B cell (primary cell): Measurements from ENCODE around the gene DPAGT1. TPM values are rescaled to one million over a fixed set of nuclear protein-coding genes. Genes with fewer than 3 reads are reported as not detected.

Experiments used
- ATAC-seq: fragments of 200-7000 bp; cut with Tn5 transposase; one replicate; pipeline ENCODE4 v1.10.0; 2021; ENCODE audit warnings: low read depth, mild to moderate bottlenecking, moderate number of reproducible peaks, moderate library complexity
- CTCF ChIA-PET: fragments of 350-600 bp; sonication (Branson Sonifier 250); formaldehyde crosslinking; loops from one replicate; lab custom pipeline; 2021; ENCODE audit warnings: antibody characterized with exemption, inconsistent platforms; lab: Charles Lee
- POLR2A ChIA-PET: fragments of 350-600 bp; sonication (Branson Sonifier 250); formaldehyde crosslinking; loops from one replicate; lab custom pipeline; 2021; ENCODE audit warnings: antibody characterized with exemption; lab: Charles Lee
- DNase-seq: peaks from one replicate; pipeline ENCODE4 v3.0.0; 2013
- H2AFZ ChIP-seq: 2 replicates; pipeline ENCODE4 v1.6.1; 2012; ENCODE audit warnings: mild to moderate bottlenecking, low read depth, low read length; ENCODE audit not compliant: insufficient read depth, poor library complexity, severe bottlenecking
- H3K27ac ChIP-seq, 2 donors: 1 replicate in 1 of 2; 2 replicates in 1 of 2; pipeline ENCODE4 v1.5.1; 2012 to 2013; ENCODE audit warnings: low read length in 2 of 2, mild to moderate bottlenecking in 2 of 2, moderate library complexity in 1 of 2
- H3K27me3 ChIP-seq, 4 experiments: fragments of 200-600 bp in 1 of 4; sonication (generic) in 1 of 4; replicated peaks in 1 of 4; 1 replicate in 2 of 4; 2 replicates in 2 of 4; pipeline versions ENCODE4 v1.6.1 to v1.7.0; 2013 to 2016; ENCODE audit warnings: low read length in 3 of 4, mild to moderate bottlenecking in 2 of 4, mixed read lengths in 1 of 4, moderate library complexity in 1 of 4; ENCODE audit not compliant: insufficient read depth in 4 of 4, control insufficient read depth in 3 of 4; ENCODE audit errors: control extremely low read depth in 1 of 4
- H3K36me3 ChIP-seq, 2 experiments: replicated peaks in 1 of 2; 1 replicate in 1 of 2; 2 replicates in 1 of 2; pipeline versions ENCODE4 v1.6.1 to v1.7.1; 2013; ENCODE audit warnings: low read length in 1 of 2; ENCODE audit not compliant: insufficient read depth in 2 of 2, control insufficient read depth in 1 of 2; ENCODE audit errors: control extremely low read depth in 1 of 2, extremely low read depth in 1 of 2
- H3K4me1 ChIP-seq, 2 donors: fragments of 200-600 bp in 1 of 2; sonication (generic) in 1 of 2; 1 replicate in 1 of 2; 2 replicates in 1 of 2; pipeline versions ENCODE4 v1.5.1 to v1.6.1; 2013 to 2017; ENCODE audit warnings: low read length in 2 of 2; ENCODE audit not compliant: control insufficient read depth in 2 of 2, insufficient read depth in 2 of 2
- H3K4me2 ChIP-seq: replicated peaks from 2 replicates; pipeline ENCODE3; 2012; ENCODE audit warnings: mild to moderate bottlenecking, low read depth, low read length; ENCODE audit not compliant: poor library complexity, severe bottlenecking
- H3K4me3 ChIP-seq, 5 experiments: fragments of 200-600 bp in 1 of 5; sonication (generic) in 1 of 5; 1 replicate in 3 of 5; 2 replicates in 2 of 5; pipeline versions ENCODE4 v1.5.1 to v1.7.0; 2011 to 2016; ENCODE audit warnings: low read length in 4 of 5, mild to moderate bottlenecking in 4 of 5, low read depth in 2 of 5, control low read depth in 1 of 5, moderate library complexity in 1 of 5; ENCODE audit not compliant: insufficient read depth in 1 of 5; ENCODE audit errors: control extremely low read depth in 1 of 5, extremely low read depth in 1 of 5
- H3K79me2 ChIP-seq: fragments of 200-600 bp; sonication (generic); one replicate; pipeline ENCODE4 v1.6.0; 2016; ENCODE audit warnings: low read length; ENCODE audit not compliant: control insufficient read depth, insufficient read depth
- H3K9ac ChIP-seq: fragments of 200-600 bp; sonication (generic); 2 replicates; pipeline ENCODE4 v1.6.1; 2017; ENCODE audit warnings: mild to moderate bottlenecking, low read length, moderate library complexity
- H3K9me3 ChIP-seq, 3 donors: one replicate each; pipeline versions ENCODE4 v1.6.1 to v1.7.1; 2013; ENCODE audit warnings: low read length in 2 of 3; ENCODE audit not compliant: control insufficient read depth in 2 of 3, insufficient read depth in 1 of 3; ENCODE audit errors: control extremely low read depth in 1 of 3
- H4K20me1 ChIP-seq: 2 replicates; pipeline ENCODE4 v1.6.0; 2012; ENCODE audit warnings: mild to moderate bottlenecking, low read length; ENCODE audit not compliant: insufficient read depth, control insufficient read depth, poor library complexity, severe bottlenecking
- H3K27ac Mint-ChIP-seq: one replicate; pipeline ENCODE4 v1.8.0; 2021; ENCODE audit warnings: mixed read lengths
- H3K27me3 Mint-ChIP-seq: one replicate; pipeline ENCODE4 v1.8.0; 2021; ENCODE audit warnings: mixed read lengths
- H3K4me1 Mint-ChIP-seq: one replicate; pipeline ENCODE4 v1.8.0; 2021; ENCODE audit warnings: mixed read lengths
- H3K4me3 Mint-ChIP-seq: one replicate; pipeline ENCODE4 v1.8.0; 2021; ENCODE audit warnings: mixed read lengths
- H3K9me3 Mint-ChIP-seq: one replicate; pipeline ENCODE4 v1.8.0; 2022; ENCODE audit warnings: mixed read lengths; ENCODE audit not compliant: insufficient read depth
- CTCF ChIP-seq: fragments of 200-600 bp; IDR thresholded peaks from one replicate; pipeline ENCODE4 v1.8.0; 2022; ENCODE audit warnings: antibody characterized with exemption, mild to moderate bottlenecking
- EZH2 ChIP-seq: IDR thresholded peaks from 2 replicates; pipeline ENCODE4 v1.6.1; 2012; ENCODE audit warnings: borderline replicate concordance, low read depth, mild to moderate bottlenecking, moderate library complexity, low read length; ENCODE audit not compliant: insufficient read depth, poor library complexity, severe bottlenecking
- WGBS: methylation state at CpG from one replicate; pipeline ENCODE4 v1.1.5; 2013; ENCODE audit warnings: missing lambda C conversion rate; ENCODE audit not compliant: insufficient coverage; 5-methylcytosine and 5-hydroxymethylcytosine counted together
- intact Hi-C: fragments of 100-400 bp; cut with micrococcal nuclease; formaldehyde crosslinking; loops from one replicate; pipeline ENCODE4 v1.10.0; 2022
- polyA plus RNA-seq: library from polyadenylated mRNA; depleted of rRNA; stranded (reverse); fragments of >200 nt; gene quantifications from 2 replicates; pipeline ENCODE4 v1.2.3, GENCODE V29; 2012
- total RNA-seq, 2 donors: library from RNA; stranded (reverse); fragments of 120-200 nt in 1 of 2; gene quantifications; 1 replicate in 1 of 2; 2 replicates in 1 of 2; pipeline versions ENCODE4 v1.2.3 to v1.2.4, GENCODE V29; 2013 to 2022

The DPAGT1 gene
- total and polyA plus RNA-seq, 2 donors (not counting 1 experiment from before 2014, with no cell fraction given) = 38.3 to 64.3 TPM

GRCh38 chr11:119048644-119049043 lies 53.0 kb downstream of the DPAGT1 start:
- Histone ChIP-seq H2AFZ (no peak overlapping the region), H3K27me3 (no peaks in the 10 kb centered on the region), H3K36me3 (peaks cover 0 to 62% of the 10 kb centered on the region in 2 experiments), H3K79me2 (no peaks in the 10 kb centered on the region), H3K9ac (no peak overlapping the region), H3K4me3 (no peak overlapping the region), H3K9me3 (no peaks in the 10 kb centered on the region), H3K4me2 (no peak overlapping the region), H4K20me1 (no peaks in the 10 kb centered on the region), H3K27ac (no peak overlapping the region), H3K4me1 (peaks cover 10 to 13% of the 10 kb centered on the region in 2 donors)
- CTCF ChIA-PET = no interaction called here
- Mint-ChIP-seq H3K27me3 (no peaks in the 10 kb centered on the region), H3K9me3 (no peaks in the 10 kb centered on the region), H3K4me1 (peaks cover 18% of the 10 kb centered on the region), H3K27ac (no peak overlapping the region), H3K4me3 (no peak overlapping the region)
- no peak for ATAC-seq
- WGBS = 67% methylated on average over 2 of the region's 9 CpGs
- POLR2A ChIA-PET = interaction anchor here (0.6 kb wide), 1 partner anchor 8 kb away, joined by 5 read pairs; no protein-coding TSS in a partner anchor
- no peak for DNase-seq
- intact Hi-C loops = no loop called here
- TF ChIP-seq EZH2 (no peak), CTCF (no peak)

GRCh38 chr11:119047205-119047604 lies 54.4 kb downstream of the DPAGT1 start:
- H3K27me3 Mint-ChIP-seq = no peaks in the 10 kb centered on the region

More at GRCh38 chr11:119047205-119047604, 54.4 kb downstream of the DPAGT1 start:
- intact Hi-C loops = no loop called here
- no peak overlapping the region for H3K4me3 ChIP-seq
- no peak overlapping the region for H3K27ac Mint-ChIP-seq
- TF ChIP-seq EZH2 (no peak), CTCF (no peak)
- ATAC-seq (no peak), DNase-seq (no peak)
- no peak overlapping the region for H3K9ac ChIP-seq
- no peaks in the 10 kb centered on the region for H3K79me2 ChIP-seq
- H2AFZ ChIP-seq = no peak overlapping the region
- H3K27me3 ChIP-seq = no peaks in the 10 kb centered on the region
- peaks cover 11% of the 10 kb centered on the region for H3K4me1 Mint-ChIP-seq
- peaks cover 0 to 48% of the 10 kb centered on the region in 2 experiments for H3K36me3 ChIP-seq
- WGBS = 83% methylated on average over 6 of the region's 6 CpGs
- ChIA-PET CTCF (interaction anchor here (1.0 kb wide), 1 partner anchor 15 kb away, joined by 3 read pairs; no protein-coding TSS in a partner anchor), POLR2A (interaction anchor here (0.7 kb wide), 1 partner anchor 9 kb away, joined by 3 read pairs; no protein-coding TSS in a partner anchor)
- H3K9me3 Mint-ChIP-seq = no peaks in the 10 kb centered on the region
- H3K4me3 Mint-ChIP-seq = no peak overlapping the region
- no peaks in the 10 kb centered on the region for H4K20me1 ChIP-seq
- no peak overlapping the region for H3K27ac ChIP-seq
- H3K9me3 ChIP-seq = no peaks in the 10 kb centered on the region
- no peak overlapping the region for H3K4me2 ChIP-seq
- H3K4me1 ChIP-seq = peaks cover 9 to 10% of the 10 kb centered on the region in 2 donors

Other genes with a start within 250 kb of the DPAGT1 start
- 108 and 111 TPM in 2 replicates for gene CXCR5, start 218.0 kb downstream of the DPAGT1 start, total RNA-seq
- 125 and 163 TPM in 2 replicates for gene CXCR5, start 218.0 kb downstream of the DPAGT1 start, polyA plus RNA-seq
- gene BCL9L, start 175.9 kb downstream of the DPAGT1 start, total RNA-seq = 40.8 and 44.0 TPM in 2 replicates
- gene BCL9L, start 175.9 kb downstream of the DPAGT1 start, polyA plus RNA-seq = 12.6 and 15.1 TPM in 2 replicates
- gene UPK2, start 145.6 kb downstream of the DPAGT1 start, total RNA-seq = not detected in 2 replicates
- gene UPK2, start 145.6 kb downstream of the DPAGT1 start, polyA plus RNA-seq = 0.40 and 0.43 TPM in 2 replicates
- gene FOXR1, start 130.1 kb downstream of the DPAGT1 start, total RNA-seq = not detected in 2 replicates
- not detected in 2 replicates for gene FOXR1, start 130.1 kb downstream of the DPAGT1 start, polyA plus RNA-seq
- 122 and 138 TPM in 2 replicates for gene CENATAC, start 103.7 kb downstream of the DPAGT1 start, total RNA-seq
- 50.1 and 79.6 TPM in 2 replicates for gene CENATAC, start 103.7 kb downstream of the DPAGT1 start, polyA plus RNA-seq
- 1,713 and 1,823 TPM in 2 replicates for gene RPS25, start 83.5 kb downstream of the DPAGT1 start, total RNA-seq
- 1,827 and 2,003 TPM in 2 replicates for gene RPS25, start 83.5 kb downstream of the DPAGT1 start, polyA plus RNA-seq
- 61.5 and 64.5 TPM in 2 replicates for gene TRAPPC4, start 83.1 kb downstream of the DPAGT1 start, total RNA-seq
- gene TRAPPC4, start 83.1 kb downstream of the DPAGT1 start, polyA plus RNA-seq = 61.4 and 83.5 TPM in 2 replicates
- gene SLC37A4, start 71.0 kb downstream of the DPAGT1 start, total RNA-seq = 13.2 and 14.3 TPM in 2 replicates
- 23.5 and 26.3 TPM in 2 replicates for gene SLC37A4, start 71.0 kb downstream of the DPAGT1 start, polyA plus RNA-seq
- gene HYOU1, start 44.6 kb downstream of the DPAGT1 start, total RNA-seq = 46.2 and 48.7 TPM in 2 replicates
- gene HYOU1, start 44.6 kb downstream of the DPAGT1 start, polyA plus RNA-seq = 38.5 and 64.4 TPM in 2 replicates
- 64.7 and 71.1 TPM in 2 replicates for gene VPS11, start 34.0 kb downstream of the DPAGT1 start, total RNA-seq
- gene VPS11, start 34.0 kb downstream of the DPAGT1 start, polyA plus RNA-seq = 31.6 and 35.7 TPM in 2 replicates
- gene HMBS, start 17.0 kb downstream of the DPAGT1 start, total RNA-seq = 7.6 and 9.2 TPM in 2 replicates
- 17.7 and 18.2 TPM in 2 replicates for gene HMBS, start 17.0 kb downstream of the DPAGT1 start, polyA plus RNA-seq
- gene C2CD2L, start 5.5 kb upstream of the DPAGT1 start, total RNA-seq = 9.5 and 13.8 TPM in 2 replicates
- gene C2CD2L, start 5.5 kb upstream of the DPAGT1 start, polyA plus RNA-seq = 14.1 and 17.0 TPM in 2 replicates
- 78.7 and 84.6 TPM in 2 replicates for gene HINFP, start 19.7 kb upstream of the DPAGT1 start, total RNA-seq
- 51.5 and 60.6 TPM in 2 replicates for gene HINFP, start 19.7 kb upstream of the DPAGT1 start, polyA plus RNA-seq
- not detected in 2 replicates for gene ABCG4, start 47.2 kb upstream of the DPAGT1 start, total RNA-seq
- gene ABCG4, start 47.2 kb upstream of the DPAGT1 start, polyA plus RNA-seq = not detected in 2 replicates
- gene NLRX1, start 66.9 kb upstream of the DPAGT1 start, total RNA-seq = 9.6 and 10.4 TPM in 2 replicates
- gene NLRX1, start 66.9 kb upstream of the DPAGT1 start, polyA plus RNA-seq = 4.5 and 6.3 TPM in 2 replicates
- 0.22 and 0.76 TPM in 2 replicates for gene NHERF4, start 83.6 kb upstream of the DPAGT1 start, total RNA-seq
- 0.61 TPM in 1 of 2 replicates, not detected in the other for gene NHERF4, start 83.6 kb upstream of the DPAGT1 start, polyA plus RNA-seq
- 35.2 and 38.7 TPM in 2 replicates for gene CBL, start 104.5 kb upstream of the DPAGT1 start, total RNA-seq
- gene CBL, start 104.5 kb upstream of the DPAGT1 start, polyA plus RNA-seq = 11.7 and 12.5 TPM in 2 replicates
- 0.29 and 0.42 TPM in 2 replicates for gene MCAM, start 215.3 kb upstream of the DPAGT1 start, total RNA-seq
- 1.1 and 1.4 TPM in 2 replicates for gene MCAM, start 215.3 kb upstream of the DPAGT1 start, polyA plus RNA-seq
- gene RNF26, start 232.7 kb upstream of the DPAGT1 start, total RNA-seq = 21.3 and 21.8 TPM in 2 replicates
- 11.6 and 15.5 TPM in 2 replicates for gene RNF26, start 232.7 kb upstream of the DPAGT1 start, polyA plus RNA-seq
- gene C1QTNF5, start 239.0 kb upstream of the DPAGT1 start, total RNA-seq = not detected in 2 replicates
- gene C1QTNF5, start 239.0 kb upstream of the DPAGT1 start, polyA plus RNA-seq = not detected in 2 replicates
- not detected in 2 replicates for gene MFRP, start 244.9 kb upstream of the DPAGT1 start, total RNA-seq
- not detected in 2 replicates for gene MFRP, start 244.9 kb upstream of the DPAGT1 start, polyA plus RNA-seq